H1 (cell line): ENCODE measurements around the gene RPTOR. TPM values are rescaled to one million over a fixed set of nuclear protein-coding genes. Genes with fewer than 3 reads are reported as not detected.

Experiments
- CTCF ChIA-PET: fragments of 300-600 bp; sonication (Branson Sonifier 250); formaldehyde crosslinking; loops from one replicate; lab custom pipeline; 2021; ENCODE audit not compliant: partially characterized antibody; lab: Charles Lee
- POLR2A ChIA-PET: fragments of 300-600 bp; sonication (Branson Sonifier 250); formaldehyde crosslinking; loops from one replicate; lab custom pipeline; 2021; ENCODE audit warnings: inconsistent platforms; ENCODE audit not compliant: partially characterized antibody; lab: Charles Lee
- DNase-seq, 2 experiments: peaks; one replicate each; pipeline versions ENCODE4 v3.0.0 to v3.0.0-alpha.2; 2010 to 2022; ENCODE audit warnings: low spot score in 2 of 2, low read depth in 1 of 2, mixed read lengths in 1 of 2
- FAIRE-seq: peaks from 2 replicates; lab custom pipeline; 2011; peaks lifted over from hg19 to GRCh38; lab: Jason Lieb, UNC
- H2AFZ ChIP-seq: 2 replicates; pipeline ENCODE4 v1.8.1; 2012; ENCODE audit warnings: low read length, inconsistent platforms
- H2AK5ac ChIP-seq: 2 replicates; pipeline ENCODE4 v1.6.1; 2013; ENCODE audit warnings: low read depth, low read length
- H2BK120ac ChIP-seq: replicated peaks from 2 replicates; pipeline ENCODE3; 2013; ENCODE audit warnings: low read depth, low read length, inconsistent platforms
- H2BK12ac ChIP-seq: 2 replicates; pipeline ENCODE4 v1.6.1; 2013; ENCODE audit warnings: low read depth, low read length
- H2BK15ac ChIP-seq: 2 replicates; pipeline ENCODE4 v1.6.1; 2013; ENCODE audit warnings: low read length
- H2BK20ac ChIP-seq: 2 replicates; pipeline ENCODE4 v1.6.1; 2013; ENCODE audit warnings: low read length
- H2BK5ac ChIP-seq: 2 replicates; pipeline ENCODE4 v1.6.1; 2013; ENCODE audit warnings: low read depth, low read length
- H3K14ac ChIP-seq: 2 replicates; pipeline ENCODE4 v1.6.1; 2013; ENCODE audit warnings: inconsistent platforms; ENCODE audit not compliant: insufficient read length
- H3K18ac ChIP-seq: 2 replicates; pipeline ENCODE4 v1.6.1; 2013; ENCODE audit warnings: low read length; ENCODE audit errors: extremely low read depth
- H3K23ac ChIP-seq: 2 replicates; pipeline ENCODE4 v1.6.1; 2013; ENCODE audit warnings: inconsistent platforms; ENCODE audit not compliant: insufficient read length
- H3K23me2 ChIP-seq: 2 replicates; pipeline ENCODE4 v1.6.1; 2013; ENCODE audit warnings: low read depth, low read length
- H3K27ac ChIP-seq: 2 replicates; pipeline ENCODE4 v1.6.1; 2011; ENCODE audit warnings: low read depth, low read length, inconsistent platforms
- H3K27me3 ChIP-seq, 4 experiments: replicated peaks in 1 of 4; 1 replicate in 1 of 4; 2 replicates in 3 of 4; pipeline versions ENCODE4 v1.6.1 to v1.8.1; 2011 to 2013; ENCODE audit warnings: low read length in 3 of 4, mild to moderate bottlenecking in 3 of 4, inconsistent platforms in 2 of 4, mixed read lengths in 2 of 4, moderate library complexity in 1 of 4; ENCODE audit not compliant: control insufficient read depth in 3 of 4, insufficient read depth in 3 of 4; ENCODE audit errors: extremely low read depth in 1 of 4
- H3K36me3 ChIP-seq, 4 experiments: 2 replicates each; pipeline versions ENCODE4 v1.6.1 to v1.8.1; 2011 to 2013; ENCODE audit warnings: mild to moderate bottlenecking in 4 of 4, low read length in 3 of 4, moderate library complexity in 2 of 4, control low read depth in 1 of 4, inconsistent platforms in 1 of 4; ENCODE audit not compliant: insufficient read depth in 4 of 4, control insufficient read depth in 2 of 4
- H3K4ac ChIP-seq: replicated peaks from 2 replicates; pipeline ENCODE3; 2013; ENCODE audit warnings: low read length, low read depth, mixed read lengths, inconsistent platforms; ENCODE audit not compliant: insufficient read length
- H3K4me1 ChIP-seq, 4 experiments: replicated peaks in 1 of 4; 1 replicate in 1 of 4; 2 replicates in 3 of 4; pipeline versions ENCODE4 v1.6.1 to v1.8.1; 2011 to 2013; ENCODE audit warnings: low read length in 3 of 4, inconsistent platforms in 2 of 4, mixed read lengths in 1 of 4; ENCODE audit not compliant: insufficient read depth in 4 of 4, control insufficient read depth in 3 of 4
- H3K4me2 ChIP-seq, 2 experiments: 2 replicates each; pipeline versions ENCODE4 v1.6.1 to v1.8.1; 2011 to 2013; ENCODE audit warnings: low read depth in 2 of 2, low read length in 2 of 2, control low read depth in 1 of 2, inconsistent platforms in 1 of 2, mild to moderate bottlenecking in 1 of 2; ENCODE audit not compliant: insufficient read depth in 1 of 2
- H3K4me3 ChIP-seq, 4 experiments: fragments of 200-600, 300-600 bp in 1 of 4; sonication (generic), shearing (Covaris generic), sonication (Bioruptor Twin) in 1 of 4; 2 replicates each; pipeline versions ENCODE4 v1.5.1 to v1.8.1; 2011 to 2016; ENCODE audit warnings: low read length in 4 of 4, low read depth in 3 of 4, control low read depth in 2 of 4, inconsistent platforms in 2 of 4, mild to moderate bottlenecking in 2 of 4, mixed read lengths in 1 of 4, moderate library complexity in 1 of 4; ENCODE audit not compliant: insufficient read depth in 2 of 4; ENCODE audit errors: extremely low read depth in 1 of 4
- H3K56ac ChIP-seq: replicated peaks from 2 replicates; pipeline ENCODE3; 2013; ENCODE audit warnings: low read depth, mild to moderate bottlenecking, mixed read lengths, low read length, inconsistent platforms; ENCODE audit not compliant: insufficient read length
- H3K79me1 ChIP-seq: 2 replicates; pipeline ENCODE4 v1.6.1; 2013; ENCODE audit warnings: low read depth, low read length, control low read depth
- H3K79me2 ChIP-seq, 2 experiments: 2 replicates each; pipeline versions ENCODE4 v1.6.1 to v1.8.1; 2012 to 2013; ENCODE audit warnings: low read length in 2 of 2, mild to moderate bottlenecking in 2 of 2, inconsistent platforms in 1 of 2; ENCODE audit not compliant: insufficient read depth in 2 of 2, control insufficient read depth in 1 of 2
- H3K9ac ChIP-seq, 4 experiments: replicated peaks in 1 of 4; 1 replicate in 1 of 4; 2 replicates in 3 of 4; pipeline versions ENCODE4 v1.6.1 to v1.8.1; 2011 to 2013; ENCODE audit warnings: low read depth in 3 of 4, low read length in 3 of 4, control low read depth in 2 of 4, mild to moderate bottlenecking in 2 of 4, moderate library complexity in 2 of 4, inconsistent platforms in 1 of 4; ENCODE audit errors: extremely low read depth in 1 of 4
- H3K9me3 ChIP-seq, 2 experiments: 2 replicates each; pipeline versions ENCODE4 v1.6.1 to v1.8.1; 2012 to 2013; ENCODE audit warnings: mild to moderate bottlenecking in 2 of 2, moderate library complexity in 2 of 2, control low read depth in 1 of 2, inconsistent platforms in 1 of 2, low read depth in 1 of 2, low read length in 1 of 2, mixed read lengths in 1 of 2; ENCODE audit not compliant: insufficient read depth in 2 of 2
- H4K20me1 ChIP-seq, 2 experiments: replicated peaks in 1 of 2; 2 replicates each; pipeline versions ENCODE3 to v1.8.1; 2011 to 2013; ENCODE audit warnings: inconsistent platforms in 2 of 2, low read length in 2 of 2, mild to moderate bottlenecking in 1 of 2; ENCODE audit not compliant: insufficient read depth in 2 of 2, control insufficient read depth in 1 of 2
- H4K5ac ChIP-seq: 2 replicates; pipeline ENCODE4 v1.6.1; 2013; ENCODE audit warnings: low read length, low read depth, mixed read lengths, inconsistent platforms; ENCODE audit not compliant: insufficient read length
- H4K8ac ChIP-seq: 2 replicates; pipeline ENCODE4 v1.8.0; 2013; ENCODE audit warnings: mild to moderate bottlenecking, moderate library complexity, low read length, inconsistent platforms; ENCODE audit not compliant: insufficient read depth; ENCODE audit errors: extremely low read depth
- H4K91ac ChIP-seq: replicated peaks from 2 replicates; pipeline ENCODE3; 2013; ENCODE audit warnings: low read length, mixed read lengths, inconsistent platforms; ENCODE audit not compliant: insufficient read length
- BACH1 ChIP-seq: IDR thresholded peaks from 2 replicates; pipeline ENCODE4 v1.6.1; 2012; ENCODE audit warnings: low read length, improper control_type of control experiment
- E2F6 ChIP-seq: IDR thresholded peaks from 2 replicates; pipeline ENCODE4 v1.6.1; 2012; ENCODE audit warnings: inconsistent platforms
- GABPA ChIP-seq: IDR thresholded peaks from 2 replicates; pipeline ENCODE4 v1.6.1; 2011; ENCODE audit warnings: mild to moderate bottlenecking, low read length, moderate library complexity, borderline replicate concordance; ENCODE audit not compliant: insufficient read depth
- NRF1 ChIP-seq: IDR thresholded peaks from 2 replicates; pipeline ENCODE4 v1.6.1; 2011; ENCODE audit warnings: mild to moderate bottlenecking, low read depth, low read length, improper control_type of control experiment
- POLR2AphosphoS5 ChIP-seq: IDR thresholded peaks from 2 replicates; pipeline ENCODE4 v1.6.1; 2011; ENCODE audit warnings: low read depth, low read length
- RAD21 ChIP-seq, 2 experiments: IDR thresholded peaks in 1 of 2; conservative IDR thresholded peaks in 1 of 2; 2 replicates each; pipeline ENCODE4 v1.6.1; 2011; ENCODE audit warnings: low read depth in 2 of 2, low read length in 2 of 2, improper control_type of control experiment in 1 of 2, inconsistent platforms in 1 of 2, mild to moderate bottlenecking in 1 of 2, moderate library complexity in 1 of 2
- RFX5 ChIP-seq: IDR thresholded peaks from 2 replicates; pipeline ENCODE4 v1.6.1; 2011; ENCODE audit warnings: low read depth, low read length, improper control_type of control experiment, borderline replicate concordance
- RXRA ChIP-seq: IDR thresholded peaks from 2 replicates; pipeline ENCODE4 v1.6.1; 2011; ENCODE audit warnings: low read depth, mild to moderate bottlenecking, low read length, moderate library complexity; ENCODE audit not compliant: insufficient read depth
- SIRT6 ChIP-seq: IDR thresholded peaks from one replicate; pipeline ENCODE4 v1.7.1; 2012; ENCODE audit warnings: low read length, inconsistent platforms
- SP1 ChIP-seq: IDR thresholded peaks from 2 replicates; pipeline ENCODE4 v1.6.1; 2011; ENCODE audit warnings: low read depth, low read length
- TBP ChIP-seq: IDR thresholded peaks from 2 replicates; pipeline ENCODE4 v1.6.1; 2011; ENCODE audit warnings: low read depth, low read length, improper control_type of control experiment
- WGBS, 2 experiments: shearing (Covaris generic) in 1 of 2; methylation state at CpG; one replicate each; pipeline versions ENCODE4 v1.1.6 to v1.1.7; 2013 to 2015; ENCODE audit warnings: low lambda C conversion rate in 2 of 2, mixed read lengths in 2 of 2, inconsistent platforms in 1 of 2, low coverage in 1 of 2, missing lambda C conversion rate in 1 of 2; ENCODE audit not compliant: insufficient replicate concordance in 2 of 2, insufficient coverage in 1 of 2, insufficient read length in 1 of 2; ENCODE audit errors: extremely low coverage in 1 of 2, missing lambda C conversion rate in 1 of 2; 5-methylcytosine and 5-hydroxymethylcytosine counted together
- polyA plus RNA-seq, 7 experiments: library from polyadenylated mRNA; depleted of rRNA in 3 of 7; stranded (reverse) in 5 of 7; unstranded in 2 of 7; fragments of >200 nt in 5 of 7; fragments of 200-250 nt in 2 of 7; gene quantifications; 1 replicate in 5 of 7; 2 replicates in 1 of 7; 4 replicates in 1 of 7; pipeline versions ENCODE4 v1.2.1 to v1.2.3, GENCODE V29; 2011 to 2013; ENCODE audit warnings: missing spikeins in 2 of 7, mixed read lengths in 2 of 7
- total RNA-seq: library from RNA; stranded (reverse); fragmentation: NEBNext Ultra II Directional; extraction: Animal tissue kit (Norgen Biotek cat#: 25700); gene quantifications from 2 replicates; pipeline ENCODE4 v1.2.1, GENCODE V29; 2021

Gene RPTOR
- total and polyA plus RNA-seq, 2 of the 8 experiments (the other 6 are each of a cell fraction or from before 2014, with no cell fraction given) = 6.9 to 28.7 TPM

GRCh38 chr17:80663781-80664206 is 119.2 kb downstream of the RPTOR start:
- H2AK5ac ChIP-seq = peak overlapping the region; percentile 32; the same call in 1 of the 2 replicates
- peak overlapping the region in 1 of 2 experiments; percentile 16; a peak in 1 of 4 replicates for H3K4me2 ChIP-seq
- FAIRE-seq (no peak), DNase-seq (no peak)
- H3K4me3 ChIP-seq = no peak overlapping the region
- H4K91ac ChIP-seq = no peak overlapping the region
- H2BK20ac ChIP-seq = no peak overlapping the region
- no peak overlapping the region for H3K56ac ChIP-seq
- H4K8ac ChIP-seq = no peak overlapping the region
- H3K23me2 ChIP-seq = no peaks in the 10 kb centered on the region; the same call in 1 of the 2 replicates
- no peak overlapping the region for H2BK120ac ChIP-seq
- no peaks in the 10 kb centered on the region for H3K36me3 ChIP-seq
- H3K18ac ChIP-seq = no peak overlapping the region
- H2BK12ac ChIP-seq = no peak overlapping the region
- CTCF ChIA-PET = interaction anchor here (0.5 to 3.8 kb wide), 2 partner anchors 14 to 1916 kb away, joined by 5 to 14 read pairs; no protein-coding TSS in a partner anchor
- no peaks in the 10 kb centered on the region for H3K9me3 ChIP-seq
- H3K4ac ChIP-seq = no peak overlapping the region
- peaks cover 0 to 10% of the 10 kb centered on the region in 2 experiments for H4K20me1 ChIP-seq
- TF ChIP-seq NRF1 (no peak), BACH1 (no peak), RXRA (no peak), E2F6 (no peak), RFX5 (no peak), RAD21 (IDR thresholded peaks at IDR 0.05 in 1 of 2, conservative IDR thresholded peaks at IDR 0.05 in 1 of 2; ENCODE audit: low read depth in 2 of 2, low read length in 2 of 2) (no peak), TBP (no peak), GABPA (no peak), SIRT6 (no peak), POLR2AphosphoS5 (no peak), SP1 (no peak)
- peak overlapping the region; percentile 40; the same call in 1 of the 2 replicates for H2BK5ac ChIP-seq
- no peak overlapping the region for H3K9ac ChIP-seq
- H3K27me3 ChIP-seq = no peaks in the 10 kb centered on the region
- 82% methylated on average over 11 of the region's 11 CpGs; no CpG with 5 or more reads in 1 of the 2 experiments for WGBS, 2 experiments
- H4K5ac ChIP-seq = no peak overlapping the region
- POLR2A ChIA-PET = interaction anchor here (1.4 to 1.8 kb wide), 2 partner anchors 14 to 16 kb away, joined by 3 read pairs; no protein-coding TSS in a partner anchor
- no peak overlapping the region for H3K14ac ChIP-seq
- no peak overlapping the region for H3K23ac ChIP-seq
- H3K4me1 ChIP-seq = peaks cover 0 to 11% (median 6%) of the 10 kb centered on the region in 4 experiments; a peak in 4 of 7 replicates
- H3K27ac ChIP-seq = no peak overlapping the region
- no peak overlapping the region for H2AFZ ChIP-seq
- peaks cover 0 to 14% of the 10 kb centered on the region in 2 experiments; a peak in 2 of 4 replicates for H3K79me2 ChIP-seq
- 0 out of 2 replicates have a peak overlapping the region, but pooled peaks have one; percentile 8 for H2BK15ac ChIP-seq
- peaks cover 15% of the 10 kb centered on the region for H3K79me1 ChIP-seq
